Measurements from ENCODE around the gene ATG7.
"Not testable (repeated sequence)": the region's sequence is repeated elsewhere in the genome, so short reads cannot be mapped to it uniquely, and the experiment has no call there.

ATG7 gene

GRCh38 chr3:11558002-11558401 lies 285.8 kb downstream of the ATG7 start:
- no peak for DNase-seq

GRCh38 chr3:11558411-11558903 lies 286.3 kb downstream of the ATG7 start:
- DNase-seq: no peak

GRCh38 chr3:11558918-11559815 lies 287.0 kb downstream of the ATG7 start:
- DNase-seq: no peak

GRCh38 chr3:11559816-11560633 lies 287.8 kb downstream of the ATG7 start:
- DNase-seq: no peak

- no peak for DNase-seq
These were observed 288.5 kb downstream of the ATG7 start for GRCh38 chr3:11560746-11561145.

GRCh38 chr3:11562277-11562881 lies 290.2 kb downstream of the ATG7 start:
- no peak for DNase-seq

GRCh38 chr3:11563159-11563864 lies 291.1 kb downstream of the ATG7 start:
- no peak for DNase-seq

GRCh38 chr3:11563865-11564185 lies 291.6 kb downstream of the ATG7 start:
- DNase-seq: no peak

- no peak for DNase-seq
These were observed 292.4 kb downstream of the ATG7 start for GRCh38 chr3:11564577-11565001.

GRCh38 chr3:11565072-11565471 lies 292.9 kb downstream of the ATG7 start:
- DNase-seq: no peak

GRCh38 chr3:11565492-11565891 lies 293.3 kb downstream of the ATG7 start:
- DNase-seq: no peak

- DNase-seq: no peak
These were observed 293.7 kb downstream of the ATG7 start for GRCh38 chr3:11565932-11566331.

GRCh38 chr3:11566478-11566877 lies 294.3 kb downstream of the ATG7 start:
- no peak for DNase-seq

GRCh38 chr3:11566916-11567315 lies 294.7 kb downstream of the ATG7 start:
- no peak for DNase-seq

- no peak for DNase-seq
These were observed 295.6 kb downstream of the ATG7 start for GRCh38 chr3:11567516-11568467.

GRCh38 chr3:11568503-11569155 lies 296.4 kb downstream of the ATG7 start:
- no peak for DNase-seq

- no peak for DNase-seq
These were observed 297.1 kb downstream of the ATG7 start for GRCh38 chr3:11569156-11569741.

GRCh38 chr3:11570251-11570650 lies 298.1 kb downstream of the ATG7 start:
- no peak for DNase-seq

- DNase-seq: no peak
These were observed 298.7 kb downstream of the ATG7 start for GRCh38 chr3:11570789-11571495.

GRCh38 chr3:11572660-11573059 lies 300.5 kb downstream of the ATG7 start:
- not testable (repeated sequence) for DNase-seq

All from activated CD4-positive, alpha-beta T cell treated with anti-CD3 and anti-CD28 coated beads, Interleukin-2, amount 50 U/mL, for 4 hours (primary cell).